IMR-90 (cell line): ENCODE results near the gene HLA-F. TPM values are rescaled to one million over a fixed set of nuclear protein-coding genes. Genes with fewer than 3 reads are reported as not detected.

ENCODE experiments used
- ATAC-seq: fragments of 200-7000 bp; cut with Tn5 transposase; 2 replicates; pipeline ENCODE4 v1.9.1; 2020; ENCODE audit warnings: low read depth, mild to moderate bottlenecking, moderate library complexity
- BruUV-seq: library from RNA; stranded (reverse); fragments of 400-500 nt; replicated peaks from 2 replicates; lab custom pipeline; 2021; lab: Mats Ljungman, UMichigan
- CTCF ChIA-PET: fragments of 300-600 bp; formaldehyde crosslinking; extraction: SDS; loops from one replicate; lab custom pipeline; 2021; ENCODE audit warnings: antibody characterized with exemption; lab: Yijun Ruan, JAX
- POLR2A ChIA-PET: fragments of 300-600 bp; sonication (Branson Sonifier 250); formaldehyde crosslinking; loops from one replicate; lab custom pipeline; 2022; ENCODE audit warnings: antibody characterized with exemption; ENCODE audit not compliant: unreplicated experiment; lab: Charles Lee
- DNase-seq: peaks from one replicate; pipeline ENCODE4 v3.0.0; 2013
- H2AFZ ChIP-seq: replicated peaks from 2 replicates; pipeline ENCODE3; 2013; ENCODE audit warnings: low read length, mild to moderate bottlenecking; ENCODE audit not compliant: poor library complexity
- H2AK5ac ChIP-seq: 2 replicates; pipeline ENCODE4 v1.6.1; 2013; ENCODE audit warnings: low read depth, low read length, inconsistent platforms
- H2AK9ac ChIP-seq: replicated peaks from 2 replicates; pipeline ENCODE3; 2013; ENCODE audit warnings: mild to moderate bottlenecking, low read depth, low read length, moderate library complexity; ENCODE audit not compliant: poor library complexity
- H2BK120ac ChIP-seq: 2 replicates; pipeline ENCODE4 v1.6.1; 2013; ENCODE audit warnings: low read depth, low read length, inconsistent platforms
- H2BK15ac ChIP-seq: 3 replicates; pipeline ENCODE4 v1.6.1; 2013; ENCODE audit warnings: low read depth, low read length, inconsistent platforms
- H2BK20ac ChIP-seq: 2 replicates; pipeline ENCODE4 v1.6.1; 2013; ENCODE audit warnings: low read depth, mild to moderate bottlenecking, inconsistent platforms, low read length, moderate library complexity
- H2BK5ac ChIP-seq: 2 replicates; pipeline ENCODE4 v1.6.1; 2013; ENCODE audit warnings: mild to moderate bottlenecking, low read depth, low read length, inconsistent platforms; ENCODE audit not compliant: poor library complexity, severe bottlenecking
- H3K14ac ChIP-seq: replicated peaks from 2 replicates; pipeline ENCODE4 v1.6.1; 2013; ENCODE audit warnings: low read depth, low read length, inconsistent platforms
- H3K18ac ChIP-seq: 2 replicates; pipeline ENCODE4 v1.6.1; 2013; ENCODE audit warnings: low read depth, low read length, control low read depth
- H3K23ac ChIP-seq: 2 replicates; pipeline ENCODE4 v1.6.1; 2013; ENCODE audit warnings: low read depth, low read length, inconsistent platforms
- H3K27ac ChIP-seq: 2 replicates; pipeline ENCODE4 v1.5.1; 2013; ENCODE audit warnings: mild to moderate bottlenecking, control low read depth, low read length; ENCODE audit not compliant: insufficient read depth
- H3K27me3 ChIP-seq: 2 replicates; pipeline ENCODE4 v1.6.1; 2013; ENCODE audit warnings: low read length; ENCODE audit not compliant: control insufficient read depth, insufficient read depth
- H3K36me3 ChIP-seq: 2 replicates; pipeline ENCODE4 v1.6.1; 2013; ENCODE audit warnings: low read length, mixed read lengths; ENCODE audit not compliant: control insufficient read depth, insufficient read depth
- H3K4ac ChIP-seq: 2 replicates; pipeline ENCODE4 v1.6.1; 2013; ENCODE audit warnings: low read depth, low read length, inconsistent platforms
- H3K4me1 ChIP-seq: 2 replicates; pipeline ENCODE4 v1.6.1; 2013; ENCODE audit warnings: low read length, mixed read lengths; ENCODE audit not compliant: control insufficient read depth, insufficient read depth
- H3K4me2 ChIP-seq: 2 replicates; pipeline ENCODE4 v1.6.1; 2013; ENCODE audit warnings: low read depth, mild to moderate bottlenecking, control low read depth, low read length, moderate library complexity
- H3K4me3 ChIP-seq: 2 replicates; pipeline ENCODE4 v1.5.1; 2013; ENCODE audit warnings: low read depth, mild to moderate bottlenecking, control low read depth, low read length, moderate library complexity; ENCODE audit not compliant: insufficient read depth
- H3K56ac ChIP-seq: 2 replicates; pipeline ENCODE4 v1.6.1; 2013; ENCODE audit warnings: low read length, inconsistent platforms; ENCODE audit not compliant: insufficient read depth; ENCODE audit errors: extremely low read depth
- H3K79me1 ChIP-seq, 2 experiments: 2 replicates each; pipeline ENCODE4 v1.6.1; 2013; ENCODE audit warnings: low read length in 2 of 2, inconsistent platforms in 1 of 2, low read depth in 1 of 2
- H3K9ac ChIP-seq: 2 replicates; pipeline ENCODE4 v1.6.1; 2013; ENCODE audit warnings: low read depth, low read length, control low read depth
- H3K9me1 ChIP-seq: 2 replicates; pipeline ENCODE4 v1.6.1; 2013; ENCODE audit warnings: low read length, inconsistent platforms; ENCODE audit not compliant: insufficient read depth
- H3K9me3 ChIP-seq: 2 replicates; pipeline ENCODE4 v1.6.1; 2013; ENCODE audit warnings: low read length; ENCODE audit not compliant: control insufficient read depth, insufficient read depth
- H4K20me1 ChIP-seq: 2 replicates; pipeline ENCODE4 v1.6.1; 2013; ENCODE audit warnings: low read length, inconsistent platforms; ENCODE audit not compliant: insufficient read depth
- H4K5ac ChIP-seq: 2 replicates; pipeline ENCODE4 v1.6.1; 2013; ENCODE audit warnings: mild to moderate bottlenecking, low read depth, low read length, control low read depth
- H4K8ac ChIP-seq, 2 experiments: 2 replicates each; pipeline ENCODE4 v1.6.1; 2013; ENCODE audit warnings: low read depth in 2 of 2, low read length in 2 of 2, control low read depth in 1 of 2, inconsistent platforms in 1 of 2
- H4K91ac ChIP-seq: 2 replicates; pipeline ENCODE4 v1.6.1; 2013; ENCODE audit warnings: low read depth, low read length, inconsistent platforms; ENCODE audit not compliant: insufficient read depth
- BHLHE40 ChIP-seq: fragments of 150-350 bp; IDR thresholded peaks from 2 replicates; pipeline ENCODE4 v1.6.1; 2016; ENCODE audit warnings: mild to moderate bottlenecking, low read depth, low read length
- CEBPB ChIP-seq: IDR thresholded peaks from 2 replicates; pipeline ENCODE4 v1.6.1; 2012; ENCODE audit warnings: low read depth, low read length, improper control_type of control experiment
- CHD1 ChIP-seq: IDR thresholded peaks from 2 replicates; pipeline ENCODE4 v1.6.1; 2012; ENCODE audit warnings: low read depth, low read length, improper control_type of control experiment
- CTCF ChIP-seq: conservative IDR thresholded peaks from 2 replicates; pipeline ENCODE4 v1.5.1; 2012; ENCODE audit warnings: mild to moderate bottlenecking, low read depth, low read length, improper control_type of control experiment
- ELK1 ChIP-seq: fragments of 150-350 bp; IDR thresholded peaks from 2 replicates; pipeline ENCODE4 v1.6.1; 2016; ENCODE audit warnings: low read depth, mild to moderate bottlenecking, low read length, moderate library complexity, borderline replicate concordance
- FOS ChIP-seq: fragments of 150-350 bp; IDR thresholded peaks from 2 replicates; pipeline ENCODE4 v1.6.1; 2016; ENCODE audit warnings: low read depth, low read length
- MAZ ChIP-seq: IDR thresholded peaks from 2 replicates; pipeline ENCODE4 v1.6.1; 2012; ENCODE audit warnings: low read depth, mild to moderate bottlenecking, low read length, improper control_type of control experiment, moderate library complexity, borderline replicate concordance
- MXI1 ChIP-seq: IDR thresholded peaks from 2 replicates; pipeline ENCODE4 v1.6.1; 2012; ENCODE audit warnings: low read depth, mild to moderate bottlenecking, low read length, moderate library complexity, borderline replicate concordance
- NFE2L2 ChIP-seq: fragments of 150-350 bp; IDR thresholded peaks from 2 replicates; pipeline ENCODE4 v1.6.1; 2016; ENCODE audit warnings: low read depth, mild to moderate bottlenecking, low read length
- RAD21 ChIP-seq: IDR thresholded peaks from 2 replicates; pipeline ENCODE4 v1.6.1; 2012; ENCODE audit warnings: low read length, improper control_type of control experiment
- RCOR1 ChIP-seq: IDR thresholded peaks from 2 replicates; pipeline ENCODE4 v1.6.1; 2012; ENCODE audit warnings: mild to moderate bottlenecking, low read length, improper control_type of control experiment; ENCODE audit not compliant: insufficient replicate concordance
- RFX5 ChIP-seq: IDR thresholded peaks from 2 replicates; pipeline ENCODE4 v1.8.0; 2012; ENCODE audit warnings: low read depth, mild to moderate bottlenecking, low read length, moderate library complexity
- USF2 ChIP-seq: fragments of 150-350 bp; IDR thresholded peaks from 2 replicates; pipeline ENCODE4 v1.6.1; 2017; ENCODE audit warnings: mild to moderate bottlenecking, antibody characterized with exemption, low read length, low read depth
- WGBS, 2 experiments: methylation state at CpG; one replicate each; pipeline versions ENCODE4 v1.1.5 to v1.1.7; 2013; ENCODE audit warnings: missing lambda C conversion rate in 2 of 2; ENCODE audit not compliant: insufficient read length in 1 of 2; ENCODE audit errors: extremely low coverage in 2 of 2; 5-methylcytosine and 5-hydroxymethylcytosine counted together
- dilution Hi-C: fragments of 300-500 bp; cut with HindIII; formaldehyde crosslinking; loops from one replicate; pipeline ENCODE4 v1.14.3; 2018; ENCODE audit warnings: low sequenced_read_pairs; ENCODE audit not compliant: unreplicated experiment
- in situ Hi-C: fragments of 300-500 bp; cut with MboI; formaldehyde crosslinking; loops from 3 replicates; pipeline ENCODE4 v1.14.3; 2019; ENCODE audit warnings: low sequenced_read_pairs, inconsistent platforms, mixed read lengths
- intact Hi-C: fragments of 100-400 bp; cut with micrococcal nuclease; formaldehyde crosslinking; loops from 2 replicates; pipeline ENCODE4 v1.10.0; 2022
- polyA plus RNA-seq, 3 experiments: library from polyadenylated mRNA; depleted of rRNA; stranded (reverse); fragments of >200 nt; gene quantifications; 2 replicates each; pipeline ENCODE4 v1.2.3, GENCODE V29; 2012; ENCODE audit warnings: low replicate concordance in 1 of 3
- total RNA-seq: library from RNA; depleted of rRNA; stranded (reverse); fragments of >200 nt; gene quantifications from 2 replicates; pipeline ENCODE4 v1.2.3, GENCODE V29; 2012

Gene HLA-F
- total and polyA plus RNA-seq, 2 of the 4 experiments (the other 2 are of a cell fraction) = not detected

GRCh38 chr6:29769336-29769735 is 46.1 kb downstream of the HLA-F start:
- Histone ChIP-seq H2AFZ (no peak overlapping the region), H3K18ac (no peak overlapping the region), H3K14ac (no peak overlapping the region), H4K8ac (no peak overlapping the region), H3K9me3 (no peaks in the 10 kb centered on the region), H2BK120ac (no peak overlapping the region), H2BK5ac (no peak overlapping the region), H3K23ac (no peak overlapping the region), H3K79me1 (no peaks in the 10 kb centered on the region), H3K9ac (no peak overlapping the region), H3K27me3 (peaks cover 11% of the 10 kb centered on the region), H3K4me2 (no peak overlapping the region), H3K4me3 (no peak overlapping the region), H3K4me1 (no peaks in the 10 kb centered on the region), H2AK9ac (no peak overlapping the region), H2BK15ac (no peak overlapping the region), H4K5ac (no peak overlapping the region), H3K36me3 (no peaks in the 10 kb centered on the region), H3K27ac (no peak overlapping the region), H2BK20ac (no peak overlapping the region), H3K4ac (no peak overlapping the region), H4K91ac (no peak overlapping the region), H2AK5ac (no peak overlapping the region), H4K20me1 (no peaks in the 10 kb centered on the region), H3K56ac (no peak overlapping the region), H3K9me1 (no peaks in the 10 kb centered on the region)
- intact Hi-C loops = no loop called here
- no TSS peak for BruUV-seq
- ATAC-seq (no peak), DNase-seq (no peak)
- in situ Hi-C loops = no loop called here
- WGBS, 2 experiments = 6% methylated on average over 2 of the region's 3 CpGs; no CpG with 5 or more reads in 1 of the 2 experiments
- dilution Hi-C loops = no loop called here
- ChIA-PET POLR2A (no interaction called here), CTCF (no interaction called here)
- no peak for TF ChIP-seq RFX5
- no peak for TF ChIP-seq BHLHE40
- TF ChIP-seq ELK1 = no peak
- no peak for TF ChIP-seq NFE2L2
- TF ChIP-seq CEBPB = no peak
- no peak for TF ChIP-seq RAD21
- no peak for TF ChIP-seq MXI1
- TF ChIP-seq CTCF = no peak
- TF ChIP-seq USF2 = no peak
- no peak for TF ChIP-seq MAZ
- no peak for TF ChIP-seq FOS
- no peak for TF ChIP-seq RCOR1
- no peak for TF ChIP-seq CHD1
